Large intestine (tissue), 12 donors: ENCODE data around the gene HTR3D. TPM values are rescaled to one million over a fixed set of nuclear protein-coding genes. Genes with fewer than 3 reads are reported as not detected.
A peak's percentile ranks its signal among the peaks of the same experiment; 100 is the strongest.

Experiments
- DNase-seq, 2 donors: peaks; one replicate each; pipeline versions ENCODE4 v3.0.0 to v3.0.0-alpha.2; 2013
- H3K27ac ChIP-seq: one replicate; pipeline ENCODE4 v1.5.1; 2013; ENCODE audit warnings: low read length
- H3K27me3 ChIP-seq: 2 replicates; pipeline ENCODE4 v1.6.1; 2013; ENCODE audit warnings: low read length; ENCODE audit not compliant: control insufficient read depth, insufficient read depth
- H3K36me3 ChIP-seq: 2 replicates; pipeline ENCODE4 v1.6.1; 2013; ENCODE audit warnings: low read length; ENCODE audit not compliant: control insufficient read depth, insufficient read depth
- H3K4me1 ChIP-seq: one replicate; pipeline ENCODE4 v1.6.1; 2013; ENCODE audit warnings: low read length; ENCODE audit not compliant: control insufficient read depth, insufficient read depth
- H3K4me3 ChIP-seq: one replicate; pipeline ENCODE4 v1.5.1; 2013; ENCODE audit warnings: low read length
- H3K9me3 ChIP-seq: one replicate; pipeline ENCODE4 v1.6.1; 2013; ENCODE audit warnings: mild to moderate bottlenecking, low read depth, low read length, moderate library complexity; ENCODE audit not compliant: control insufficient read depth
- WGBS: methylation state at CpG from one replicate; pipeline ENCODE4 v1.1.5; 2013; ENCODE audit warnings: low lambda C conversion rate; ENCODE audit not compliant: insufficient coverage; 5-methylcytosine and 5-hydroxymethylcytosine counted together
- long read RNA-seq, 11 donors: transcript quantifications; one replicate each; lab custom pipeline, GENCODE V29; 2026
- polyA plus RNA-seq: library from polyadenylated mRNA; unstranded; fragments of 120-200 nt; gene quantifications from one replicate; pipeline ENCODE4 v1.2.1, GENCODE V29; 2013

Gene HTR3D
- polyA plus RNA-seq = not detected
- long read RNA-seq, donor 1 = 0 reads
- long read RNA-seq, donor 2 = 0 reads
- long read RNA-seq, donor 3 = 0 reads
- long read RNA-seq, donor 4 = 0 reads
- long read RNA-seq, donor 5 = 0 reads
- long read RNA-seq, donor 6 = 0 reads
- long read RNA-seq, donor 7 = 0 reads
- long read RNA-seq, donor 8 = 0 reads
- long read RNA-seq, donor 9 = 0 reads
- long read RNA-seq, donor 10 = 0 reads
- long read RNA-seq, donor 11 = 0 reads

- WGBS = 80% methylated on average over 1 of the region's 4 CpGs
These were observed at the start of gene HTR3D for GRCh38 chr3:184031187-184031792. HTR3D (plus strand) TSS chr3:184031742; CDS start chr3:184031742, 0 bp downstream.

GRCh38 chr3:183981990-183982644 lies 49.4 kb upstream of the HTR3D start:
- H3K4me1 ChIP-seq = no peaks in the 10 kb centered on the region
- DNase-seq = no peak
- H3K9me3 ChIP-seq = no peaks in the 10 kb centered on the region
- WGBS = no CpG with 5 or more reads among the region's 6 CpGs
- H3K27ac ChIP-seq = no peak overlapping the region
- peaks cover 18% of the 10 kb centered on the region for H3K36me3 ChIP-seq
- H3K27me3 ChIP-seq = no peaks in the 10 kb centered on the region
- no peak overlapping the region for H3K4me3 ChIP-seq

More at GRCh38 chr3:184031187-184031792, at the start of gene HTR3D:
- H3K4me1 ChIP-seq = no peaks in the 10 kb centered on the region
- no peak within 1 kb of the TSS for H3K4me3 ChIP-seq
- no peaks in the 10 kb centered on the region for H3K9me3 ChIP-seq
- peaks cover 5% of the 10 kb centered on the region for H3K27me3 ChIP-seq
- DNase-seq = no peak
- no peak within 1 kb of the TSS for H3K27ac ChIP-seq
- no peaks in the 10 kb centered on the region for H3K36me3 ChIP-seq

GRCh38 chr3:183984127-183984740 lies 47.3 kb upstream of the HTR3D start:
- H3K36me3 ChIP-seq = peaks cover 19% of the 10 kb centered on the region
- H3K27ac ChIP-seq = no peak overlapping the region
- no peaks in the 10 kb centered on the region for H3K27me3 ChIP-seq
- peaks cover 12% of the 10 kb centered on the region for H3K4me1 ChIP-seq
- WGBS = no CpG with 5 or more reads among the region's 4 CpGs
- no peak overlapping the region for H3K4me3 ChIP-seq
- no peak for DNase-seq
- no peaks in the 10 kb centered on the region for H3K9me3 ChIP-seq

GRCh38 chr3:183984749-183985729 lies 46.5 kb upstream of the HTR3D start:
- Histone ChIP-seq H3K9me3 (no peaks in the 10 kb centered on the region), H3K4me3 (no peak overlapping the region), H3K27ac (no peak overlapping the region), H3K36me3 (peaks cover 19% of the 10 kb centered on the region), H3K27me3 (no peaks in the 10 kb centered on the region), H3K4me1 (peaks cover 12% of the 10 kb centered on the region)
- 83% methylated on average over 2 of the region's 11 CpGs for WGBS
- DNase-seq = no peak

GRCh38 chr3:183987000-183987600 lies 44.4 kb upstream of the HTR3D start:
- Histone ChIP-seq H3K9me3 (no peaks in the 10 kb centered on the region), H3K27ac (no peak overlapping the region), H3K4me3 (no peak overlapping the region), H3K36me3 (peaks cover 13% of the 10 kb centered on the region), H3K27me3 (no peaks in the 10 kb centered on the region), H3K4me1 (peaks cover 12% of the 10 kb centered on the region)
- WGBS = no CpG with 5 or more reads among the region's 11 CpGs
- DNase-seq = no peak

- no CpG with 5 or more reads among the region's 16 CpGs for WGBS
- H3K4me1 ChIP-seq = peaks cover 12% of the 10 kb centered on the region
- no peak overlapping the region for H3K4me3 ChIP-seq
- peak; percentile 49 to 73 for DNase-seq
- H3K27ac ChIP-seq = no peak overlapping the region
- H3K36me3 ChIP-seq = peaks cover 9% of the 10 kb centered on the region
- no peaks in the 10 kb centered on the region for H3K27me3 ChIP-seq
- no peaks in the 10 kb centered on the region for H3K9me3 ChIP-seq
These were observed 43.2 kb upstream of the HTR3D start for GRCh38 chr3:183988216-183988790.

GRCh38 chr3:183991403-183991802 lies 40.1 kb upstream of the HTR3D start:
- no peak for DNase-seq
- Histone ChIP-seq H3K36me3 (peaks cover 3% of the 10 kb centered on the region), H3K9me3 (no peaks in the 10 kb centered on the region), H3K4me3 (no peak overlapping the region), H3K27me3 (no peaks in the 10 kb centered on the region), H3K27ac (no peak overlapping the region), H3K4me1 (peaks cover 12% of the 10 kb centered on the region)
- no CpG with 5 or more reads among the region's 5 CpGs for WGBS

- Histone ChIP-seq H3K27me3 (no peaks in the 10 kb centered on the region), H3K4me1 (peaks cover 7% of the 10 kb centered on the region), H3K9me3 (no peaks in the 10 kb centered on the region), H3K36me3 (no peaks in the 10 kb centered on the region), H3K27ac (no peak overlapping the region), H3K4me3 (no peak overlapping the region)
- no peak for DNase-seq
- WGBS = no CpG with 5 or more reads among the region's 3 CpGs
These were observed 29.8 kb upstream of the HTR3D start for GRCh38 chr3:184001761-184002160.

GRCh38 chr3:184002469-184002868 lies 29.1 kb upstream of the HTR3D start:
- no peak for DNase-seq
- Histone ChIP-seq H3K36me3 (no peaks in the 10 kb centered on the region), H3K9me3 (no peaks in the 10 kb centered on the region), H3K27me3 (no peaks in the 10 kb centered on the region), H3K4me3 (no peak overlapping the region), H3K4me1 (peaks cover 7% of the 10 kb centered on the region), H3K27ac (no peak overlapping the region)
- 100% methylated on average over 1 of the region's 11 CpGs for WGBS
